Stimulated activated CD4-positive, alpha-beta T cell treated with anti-CD3 and anti-CD28 coated beads, TNF-alpha, amount 100 ng/mL, for 4 hours (primary cell): ENCODE results near the gene B3GALT4.

Experiments used
- DNase-seq, 3 experiments: peaks; one replicate each; pipeline ENCODE4 v3.0.0-alpha.2; 2020; ENCODE audit warnings: low read depth in 3 of 3

Gene B3GALT4

GRCh38 chr6:33292996-33293682, 16.2 kb downstream of the B3GALT4 start:
- no peak for DNase-seq

- DNase-seq, result no peak
Measured at GRCh38 chr6:33294086-33294823, 17.3 kb downstream of the B3GALT4 start.

- no peak for DNase-seq
Measured at GRCh38 chr6:33295621-33296369, 18.9 kb downstream of the B3GALT4 start.

- no peak for DNase-seq
Measured at GRCh38 chr6:33296797-33297405, 20.0 kb downstream of the B3GALT4 start.

DNA sequence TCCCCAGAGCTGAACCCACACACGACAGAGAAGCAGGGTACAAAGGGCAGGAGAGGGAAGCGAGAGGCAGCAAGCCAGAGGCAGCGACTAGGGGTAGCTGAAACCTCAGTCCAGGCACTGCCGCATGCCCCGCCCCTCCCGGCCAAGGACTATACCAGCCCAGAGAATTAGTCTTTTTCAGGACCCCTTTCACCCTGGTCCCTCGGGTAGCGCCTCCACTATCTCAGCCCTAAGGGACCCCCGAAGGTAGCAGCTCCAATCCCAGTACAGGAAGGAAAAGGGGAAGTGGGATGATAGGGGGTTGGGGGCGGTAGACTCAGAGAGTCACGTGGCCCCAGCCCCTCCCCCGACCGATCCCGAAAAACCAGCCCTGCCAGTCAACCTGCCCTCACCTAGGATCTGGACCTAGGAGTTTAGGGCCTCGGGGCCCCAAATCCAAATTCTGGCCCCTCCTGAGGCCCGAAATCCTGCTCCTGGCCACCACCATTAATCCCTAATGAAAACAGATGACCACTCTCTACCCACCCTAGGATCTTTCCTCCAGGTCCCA, 20.6 kb downstream of the B3GALT4 start:
- DNase-seq, result no peak

- peak in 1 of 3 experiments; percentile 23 for DNase-seq
Measured at GRCh38 chr6:33297956-33298772, 21.2 kb downstream of the B3GALT4 start.

GRCh38 chr6:33298773-33299236, 21.9 kb downstream of the B3GALT4 start, which contains the start of gene RGL2:
Gene RGL2, minus strand, starts transcription at chr6:33298942. Its CDS starts 332 bp downstream, at chr6:33298610.
- DNase-seq, result peak; percentile 43 to 51 (median 47)

- DNase-seq, result peak; percentile 85 to 88 (median 88)
Measured at GRCh38 chr6:33299237-33299944, 22.5 kb downstream of the B3GALT4 start.

DNA sequence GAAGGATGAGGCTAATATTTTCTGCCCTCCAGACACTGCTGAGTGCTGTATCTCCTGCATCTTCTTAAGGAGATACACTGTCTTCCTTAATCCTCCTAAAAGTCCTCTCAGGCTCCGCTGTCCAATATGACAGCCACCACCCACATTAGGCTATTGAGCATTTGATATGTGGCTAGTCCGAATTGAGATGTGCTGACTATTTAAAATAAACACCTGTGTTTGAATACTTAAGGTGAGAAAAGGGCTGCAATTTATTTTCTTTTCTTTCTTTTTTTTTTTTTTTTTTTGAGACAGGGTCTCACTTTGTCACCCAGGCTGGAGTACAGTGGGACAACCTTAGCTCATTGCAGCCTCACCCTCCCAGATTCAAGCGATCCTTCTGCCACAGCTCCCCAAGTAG, 25.0 kb downstream of the B3GALT4 start:
- no peak for DNase-seq

DNA sequence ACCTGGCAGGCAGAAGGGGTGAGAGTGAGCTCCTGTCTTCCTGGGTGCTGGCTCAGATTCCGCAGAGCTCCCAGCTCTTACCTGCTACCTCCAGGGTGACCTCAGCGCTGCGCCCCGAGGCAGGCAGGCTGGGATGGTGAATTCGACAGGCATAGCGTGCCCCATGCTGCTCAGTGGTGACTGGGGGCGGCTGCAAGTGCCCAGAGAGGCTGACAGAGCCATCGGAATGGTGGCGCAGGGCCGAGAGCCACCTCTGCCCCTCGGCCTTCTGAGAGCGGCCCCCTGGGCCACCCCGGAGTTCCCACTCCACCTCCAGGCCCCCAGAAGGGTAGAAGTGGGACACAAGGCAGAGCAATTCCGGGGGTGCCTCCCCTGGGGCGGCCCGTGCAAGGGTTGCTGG, 27.3 kb downstream of the B3GALT4 start:
- DNase-seq, result no peak

DNA sequence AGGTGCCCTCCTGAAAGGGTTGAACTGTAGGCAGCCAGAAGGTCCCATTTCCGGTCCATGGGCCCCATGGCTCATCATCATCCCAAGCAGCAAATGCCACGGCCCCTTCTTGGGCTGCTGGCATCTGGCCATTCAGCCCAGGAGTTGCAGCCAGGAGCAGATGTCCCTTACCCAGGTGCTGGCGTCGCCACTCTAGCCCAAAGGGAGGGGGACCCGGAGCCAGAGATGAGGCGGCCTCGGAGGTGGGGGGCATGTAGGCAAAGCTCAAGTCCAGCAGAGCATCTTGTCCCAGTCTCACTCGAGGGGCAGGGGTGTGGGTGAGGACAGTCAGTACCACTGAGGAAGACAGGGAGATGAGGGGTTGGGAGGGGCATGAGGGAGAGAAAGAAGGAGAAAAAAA, 28.1 kb downstream of the B3GALT4 start:
- DNase-seq, result no peak

DNA sequence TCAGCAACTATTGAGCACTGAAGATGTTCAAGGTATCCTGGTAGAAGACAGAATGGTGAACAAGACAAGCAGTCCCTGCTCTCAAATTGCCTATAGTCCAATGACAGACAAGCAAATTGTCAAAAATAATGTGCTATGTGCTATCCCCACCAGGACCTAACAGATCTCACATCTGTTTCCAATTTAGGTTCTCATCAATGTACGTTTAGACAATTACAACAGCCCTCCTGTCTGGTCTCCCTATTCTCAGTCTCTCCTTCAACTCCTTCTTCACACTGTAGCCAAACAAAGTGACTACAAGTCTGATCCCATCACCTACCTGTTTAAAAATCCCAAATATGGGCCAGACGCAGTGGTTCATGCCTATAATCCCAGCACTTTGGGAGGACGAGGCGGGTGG, 29.4 kb downstream of the B3GALT4 start:
- no peak for DNase-seq

GRCh38 chr6:33312361-33313104, 35.6 kb downstream of the B3GALT4 start:
- DNase-seq, result peak; percentile 56 to 74 (median 66)

DNA sequence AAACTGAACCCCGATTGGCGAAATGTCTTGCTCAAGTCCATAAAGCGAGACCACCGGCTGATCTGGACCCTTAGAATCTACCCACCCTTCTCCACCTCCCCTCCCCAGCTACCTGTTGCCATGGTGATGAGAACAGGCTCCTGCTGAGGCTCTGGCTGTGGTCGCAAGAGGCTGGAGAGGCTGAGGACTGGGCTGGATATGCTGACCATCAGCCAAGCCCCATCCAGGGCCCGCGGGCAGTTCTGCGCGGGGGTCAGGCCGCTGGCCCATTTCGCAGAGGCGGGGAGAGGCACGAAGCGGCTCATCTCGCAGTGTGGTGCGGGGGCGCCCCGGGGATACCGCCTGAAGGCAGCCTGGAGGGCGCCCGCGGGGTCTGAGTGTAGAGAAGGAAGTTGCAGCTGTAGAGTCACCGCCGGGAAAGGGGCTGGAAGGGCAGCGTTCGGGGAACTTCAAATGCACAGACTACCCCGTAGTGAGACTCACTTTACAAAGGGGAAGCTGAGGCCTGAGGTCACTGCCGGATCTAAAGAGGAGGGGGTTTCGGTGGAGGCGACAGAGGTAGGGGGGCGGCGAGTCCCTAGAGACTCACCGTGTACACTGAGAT, 36.3 kb downstream of the B3GALT4 start:
- peak in 1 of 3 experiments; percentile 31 for DNase-seq

DNA sequence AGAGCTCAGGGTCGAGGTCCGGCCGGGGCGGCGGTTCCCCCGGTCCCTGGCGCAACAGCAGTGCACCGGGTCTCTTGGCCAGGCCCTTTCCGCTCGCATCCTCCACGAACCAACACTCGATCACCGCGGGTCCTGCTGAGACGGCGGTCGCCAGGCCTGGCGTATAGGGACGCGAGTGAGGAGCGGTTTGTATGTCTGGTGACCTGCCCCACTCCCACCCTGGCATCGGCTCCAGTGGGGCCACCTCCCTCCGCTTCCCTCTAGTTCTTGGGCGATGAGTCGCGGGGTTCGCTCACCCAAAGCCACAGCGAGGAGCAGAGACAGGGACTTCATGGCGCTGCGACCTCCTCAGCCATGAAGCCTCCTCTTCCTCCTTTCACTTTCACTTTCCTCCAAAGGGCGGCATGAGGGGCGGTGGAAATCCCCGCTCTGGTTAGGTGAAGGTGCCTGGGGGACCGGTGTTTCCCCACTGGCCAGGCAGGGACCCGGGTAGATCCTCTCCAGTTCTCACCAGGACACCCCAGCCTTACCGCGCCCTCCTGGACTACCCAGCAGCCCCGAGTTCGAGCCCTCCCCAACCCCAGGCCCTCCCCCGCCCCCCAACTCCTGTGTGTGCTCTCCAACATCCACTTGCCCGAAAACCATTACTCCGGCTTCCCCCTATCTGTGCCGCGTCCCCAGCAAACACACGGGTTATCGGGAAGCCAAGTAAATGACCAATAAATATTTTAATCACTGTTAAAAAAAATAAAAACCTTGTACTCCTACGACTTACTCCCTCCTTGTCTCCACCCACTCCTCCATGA, 37.0 kb downstream of the B3GALT4 start, which contains the start of gene TAPBP:
TSS of gene TAPBP (minus strand) at position 370 of the 806 bp plus-strand sequence. CDS start at position 333, 37 bp downstream.
- peak; percentile 69 to 81 (median 76) for DNase-seq

GRCh38 chr6:33314515-33314942, 37.6 kb downstream of the B3GALT4 start:
- DNase-seq, result peak in 2 of 3 experiments; percentile 47 to 55

DNA sequence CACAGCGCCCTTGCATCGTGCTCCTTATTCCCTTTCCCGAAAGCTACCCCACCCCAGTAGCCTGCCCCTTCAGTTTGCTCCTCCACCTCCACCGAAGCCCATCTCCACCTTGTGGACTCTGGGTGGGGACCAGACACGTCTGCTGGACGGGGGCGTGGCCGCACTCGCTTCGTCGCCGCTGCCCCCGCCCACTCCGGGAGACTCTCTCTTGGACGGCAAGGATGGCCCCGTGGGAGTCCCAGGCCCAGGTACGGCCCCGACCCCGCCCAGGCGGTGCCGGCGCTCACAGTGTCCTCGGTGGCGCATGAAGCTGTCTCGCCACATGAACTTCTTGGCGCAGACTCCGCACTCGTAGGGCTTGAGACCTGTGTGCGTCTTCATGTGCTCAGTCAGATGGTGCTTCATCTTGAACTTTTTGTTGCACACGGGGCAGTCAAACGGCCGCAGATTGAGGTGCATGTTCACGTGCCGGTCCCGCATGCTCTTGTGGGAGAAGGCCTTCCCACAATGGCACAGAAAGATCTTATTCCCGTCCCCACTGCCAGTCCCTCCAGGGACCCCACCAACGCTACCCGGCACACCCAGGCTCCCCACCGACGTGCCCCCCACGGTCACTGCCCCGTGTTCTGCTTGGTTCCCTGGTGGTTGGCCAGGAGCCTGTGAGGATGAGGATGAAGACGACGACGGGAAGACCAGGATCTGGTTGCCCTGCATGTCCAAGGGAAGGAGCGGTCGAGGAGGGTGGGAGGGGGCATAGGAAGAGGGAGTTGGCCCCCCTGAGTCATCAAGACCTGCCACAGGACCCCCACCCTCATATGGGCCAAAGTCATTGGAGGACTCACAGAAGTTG, 38.2 kb downstream of the B3GALT4 start:
- no peak for DNase-seq
